GM21723 (cell line): ENCODE results near the gene SCARB1.
"Not testable (repeated sequence)": the region's sequence is repeated elsewhere in the genome, so short reads cannot be mapped to it uniquely, and the experiment has no call there.

Experiments used
- ATAC-seq: cut with Tn5 transposase; IDR thresholded peaks from one replicate; pipeline ENCODE4 v1.9.1; 2021; ENCODE audit warnings: mild to moderate bottlenecking, moderate library complexity; ENCODE audit not compliant: unreplicated experiment

SCARB1 gene, protein sequence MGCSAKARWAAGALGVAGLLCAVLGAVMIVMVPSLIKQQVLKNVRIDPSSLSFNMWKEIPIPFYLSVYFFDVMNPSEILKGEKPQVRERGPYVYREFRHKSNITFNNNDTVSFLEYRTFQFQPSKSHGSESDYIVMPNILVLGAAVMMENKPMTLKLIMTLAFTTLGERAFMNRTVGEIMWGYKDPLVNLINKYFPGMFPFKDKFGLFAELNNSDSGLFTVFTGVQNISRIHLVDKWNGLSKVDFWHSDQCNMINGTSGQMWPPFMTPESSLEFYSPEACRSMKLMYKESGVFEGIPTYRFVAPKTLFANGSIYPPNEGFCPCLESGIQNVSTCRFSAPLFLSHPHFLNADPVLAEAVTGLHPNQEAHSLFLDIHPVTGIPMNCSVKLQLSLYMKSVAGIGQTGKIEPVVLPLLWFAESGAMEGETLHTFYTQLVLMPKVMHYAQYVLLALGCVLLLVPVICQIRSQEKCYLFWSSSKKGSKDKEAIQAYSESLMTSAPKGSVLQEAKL

GRCh38 chr12:124863416-124864325 is at the start of gene SCARB1:
TSS of gene SCARB1 (minus strand) at chr12:124863864. CDS start at chr12:124863720, 144 bp downstream.
- ATAC-seq: peak; percentile 77

- ATAC-seq: not testable (repeated sequence)
These were observed 49.0 kb upstream of the SCARB1 start for GRCh38 chr12:124912529-124913287.

DNA sequence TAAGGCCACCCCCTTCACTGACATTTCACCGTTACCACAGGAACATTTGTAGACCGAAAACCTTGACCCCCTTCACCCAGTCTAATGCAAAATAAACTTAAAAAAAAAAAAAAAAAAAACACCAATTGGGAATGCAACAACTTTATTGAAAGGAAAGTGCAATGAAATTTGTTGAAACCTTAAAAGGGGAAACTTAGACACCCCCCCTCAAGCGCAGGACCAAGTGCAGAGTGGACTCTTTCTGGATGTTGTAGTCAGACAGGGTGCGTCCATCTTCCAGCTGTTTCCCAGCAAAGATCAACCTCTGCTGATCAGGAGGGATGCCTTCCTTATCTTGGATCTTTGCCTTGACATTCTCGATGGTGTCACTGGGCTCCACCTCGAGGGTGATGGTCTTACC is 47.9 kb upstream of the SCARB1 start:
- ATAC-seq: not testable (repeated sequence)

- no peak for ATAC-seq
These were observed 47.2 kb upstream of the SCARB1 start for GRCh38 chr12:124910561-124911478.

DNA sequence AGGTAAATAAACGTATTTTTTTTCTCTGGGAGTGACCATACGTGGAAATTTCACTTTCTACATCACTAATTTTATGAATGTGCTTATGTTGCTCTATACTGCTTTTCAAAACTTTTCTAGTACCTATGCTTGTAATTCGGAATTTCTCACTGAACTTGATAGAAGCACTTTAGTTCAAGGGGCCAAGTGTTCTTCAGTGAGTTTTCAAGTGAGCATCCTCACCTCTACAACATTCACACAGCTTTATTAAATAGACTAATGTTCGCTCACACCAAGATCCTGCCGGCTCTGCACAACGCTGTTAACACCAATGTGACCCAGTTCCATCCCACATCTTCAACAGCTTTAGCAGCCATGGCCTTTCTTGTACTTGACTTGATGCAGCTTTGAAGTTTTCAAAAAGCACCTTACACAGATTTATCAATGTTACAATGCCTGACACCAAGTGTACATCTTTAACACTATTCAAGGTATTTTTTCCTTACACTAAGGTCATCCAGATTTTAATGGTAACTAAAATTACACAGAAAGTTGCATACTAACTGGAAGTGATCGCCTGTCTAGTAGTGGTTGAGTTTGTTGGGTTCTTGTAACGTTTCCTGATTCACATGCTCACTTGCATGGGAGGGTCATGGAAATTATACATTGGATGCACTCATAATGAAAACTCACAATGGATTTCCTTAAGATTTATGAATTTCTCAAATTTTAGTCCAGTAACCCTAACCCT is 46.3 kb upstream of the SCARB1 start:
- ATAC-seq: no peak

DNA sequence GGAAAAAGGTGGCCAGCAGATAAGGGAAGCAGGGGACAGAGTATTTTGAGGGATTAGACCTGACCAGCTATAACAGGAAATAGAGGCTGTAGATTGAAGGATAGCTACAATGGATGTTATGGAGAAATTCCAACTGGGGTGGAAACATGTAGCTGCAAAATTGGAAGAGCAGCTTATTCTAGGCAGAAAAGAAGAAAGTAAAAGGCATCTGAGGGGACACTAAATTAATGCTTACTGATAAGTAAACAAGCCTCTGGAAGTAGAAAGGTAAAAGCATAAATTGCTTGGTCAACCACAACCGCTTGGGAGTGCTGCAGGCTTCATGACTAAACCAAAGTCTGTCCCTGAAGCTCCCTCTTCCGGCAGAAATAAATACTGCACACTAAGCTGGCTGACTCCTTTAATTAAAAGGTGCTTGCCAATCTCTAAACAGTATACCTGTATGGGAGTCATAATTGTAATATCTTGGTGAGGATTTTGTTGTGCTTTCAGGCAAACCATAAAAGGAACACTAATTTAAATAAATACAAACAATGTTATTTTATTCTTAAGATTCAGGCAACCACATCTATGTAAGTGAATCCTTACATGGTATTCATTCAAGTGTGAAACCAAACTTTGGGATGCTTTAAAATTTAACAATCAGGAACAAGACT is 43.1 kb upstream of the SCARB1 start:
- ATAC-seq: peak; percentile 61

DNA sequence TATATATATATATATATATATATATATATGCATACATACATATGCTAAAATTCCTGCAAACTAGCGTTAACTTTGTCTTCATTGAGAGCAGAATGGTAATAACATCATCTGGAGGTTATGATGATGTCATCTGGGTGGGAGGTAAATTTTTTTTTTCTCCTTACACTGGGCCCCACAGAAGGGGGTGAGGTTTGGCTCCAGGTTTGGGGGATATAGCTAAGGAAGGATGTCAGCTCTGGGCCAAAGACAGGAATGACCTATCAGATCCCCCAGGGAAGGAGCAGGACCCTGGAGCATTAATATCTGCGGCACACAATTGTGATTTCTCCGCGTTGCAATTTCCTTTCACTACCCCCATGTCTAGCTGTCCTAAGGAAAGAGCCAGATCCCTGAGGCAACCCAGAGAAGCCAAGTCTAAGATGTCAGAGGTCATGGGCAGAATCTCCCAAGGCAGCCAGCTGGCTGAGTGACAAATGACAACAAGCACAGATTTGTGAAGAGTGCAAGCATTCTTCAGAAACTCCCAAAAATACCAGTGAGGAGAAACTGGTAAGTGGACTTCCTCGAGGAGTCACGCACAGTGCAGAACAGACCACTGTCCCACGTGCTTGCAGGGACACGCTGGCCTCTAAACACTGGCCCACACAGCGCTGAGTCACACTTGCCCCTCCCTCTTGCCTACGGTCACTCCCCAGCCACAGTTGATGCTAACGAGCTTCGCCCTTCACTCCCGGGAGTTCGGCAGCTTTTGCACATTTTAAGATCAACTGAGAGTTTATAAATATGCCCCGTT is 40.8 kb upstream of the SCARB1 start:
- ATAC-seq: no peak

DNA sequence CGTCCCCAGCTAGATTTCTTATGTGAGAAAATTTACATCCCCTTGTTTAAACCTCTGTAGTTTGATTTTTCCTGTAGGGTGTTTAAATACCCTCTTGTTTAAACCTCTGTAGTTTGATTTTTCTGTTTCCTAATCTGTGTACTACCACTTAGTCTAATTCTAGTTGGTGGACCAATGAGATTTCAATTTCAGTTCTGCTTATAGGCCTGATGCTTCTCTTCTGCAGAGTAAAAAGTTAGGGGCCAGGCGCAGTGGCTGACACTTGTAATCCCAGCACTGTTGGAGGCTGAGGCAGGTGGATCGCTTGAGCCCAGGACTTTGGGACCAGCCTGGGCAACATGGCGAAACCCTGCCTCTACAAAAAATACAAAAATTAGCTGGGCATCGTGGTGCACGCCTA is 39.3 kb upstream of the SCARB1 start:
- peak; percentile 42 for ATAC-seq

DNA sequence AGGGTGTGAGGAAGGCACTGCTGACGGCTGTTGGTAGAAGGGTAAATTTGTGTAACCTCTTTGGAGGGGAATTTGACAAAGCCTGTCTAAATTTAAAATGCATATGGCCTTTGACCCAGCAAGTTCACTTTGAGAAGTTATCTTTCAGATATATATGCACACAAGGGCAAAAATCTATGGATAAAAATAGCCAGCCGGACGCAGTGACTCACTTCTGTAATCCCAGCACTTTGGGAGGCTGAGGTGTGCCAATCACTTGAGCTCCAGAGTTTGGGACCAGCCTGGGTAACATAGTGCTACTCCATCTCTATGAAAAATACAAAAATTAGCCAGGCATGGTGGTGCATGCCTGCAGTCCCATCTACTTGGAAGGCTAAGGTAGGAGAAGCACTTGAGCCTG is 37.3 kb upstream of the SCARB1 start:
- ATAC-seq: no peak

GRCh38 chr12:124900345-124900795 is 36.7 kb upstream of the SCARB1 start:
- ATAC-seq: not testable (repeated sequence)

DNA sequence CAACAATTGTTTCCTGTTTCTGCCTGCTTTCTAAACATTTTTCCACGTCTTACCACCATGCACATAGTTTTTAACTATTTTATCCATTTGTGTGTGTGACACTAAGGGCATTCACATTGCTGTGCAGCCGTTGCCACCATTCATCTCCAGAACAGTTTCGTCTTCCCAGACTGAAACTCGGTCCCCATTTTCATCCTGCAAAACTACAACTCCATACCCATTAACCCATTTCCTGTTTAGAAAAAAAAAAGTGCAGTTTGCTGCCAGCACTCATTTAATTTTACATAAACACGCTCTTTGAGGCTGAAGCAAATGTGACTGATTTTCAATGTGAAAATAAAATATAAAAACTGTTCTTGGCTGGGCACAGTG is 35.2 kb upstream of the SCARB1 start:
- ATAC-seq: no peak

GRCh38 chr12:124898200-124898922 is 34.7 kb upstream of the SCARB1 start:
- ATAC-seq: peak; percentile 37

- ATAC-seq: no peak
These were observed 32.8 kb upstream of the SCARB1 start for GRCh38 chr12:124896461-124896860.

GRCh38 chr12:124893792-124894516 is 30.3 kb upstream of the SCARB1 start:
- peak; percentile 58 for ATAC-seq

DNA sequence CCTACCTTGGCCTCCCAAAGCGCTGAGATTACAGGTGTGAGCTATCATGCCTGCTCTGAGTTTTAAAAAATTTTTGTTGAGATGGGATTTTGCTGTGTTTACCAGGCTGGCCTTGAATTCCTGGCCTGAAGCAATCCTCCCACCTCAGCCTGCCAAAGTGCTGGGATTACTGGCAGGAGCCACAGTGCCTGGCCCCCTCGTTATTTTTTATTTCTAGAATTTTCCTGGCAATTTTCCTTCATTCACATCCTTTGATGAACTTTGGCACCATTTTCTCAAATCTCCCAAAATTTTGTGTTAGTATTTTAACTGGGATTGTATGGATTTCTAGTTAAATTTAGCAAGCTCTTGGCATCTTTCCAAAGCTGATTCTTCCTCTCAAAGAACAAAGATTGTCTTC is 24.6 kb upstream of the SCARB1 start:
- no peak for ATAC-seq

DNA sequence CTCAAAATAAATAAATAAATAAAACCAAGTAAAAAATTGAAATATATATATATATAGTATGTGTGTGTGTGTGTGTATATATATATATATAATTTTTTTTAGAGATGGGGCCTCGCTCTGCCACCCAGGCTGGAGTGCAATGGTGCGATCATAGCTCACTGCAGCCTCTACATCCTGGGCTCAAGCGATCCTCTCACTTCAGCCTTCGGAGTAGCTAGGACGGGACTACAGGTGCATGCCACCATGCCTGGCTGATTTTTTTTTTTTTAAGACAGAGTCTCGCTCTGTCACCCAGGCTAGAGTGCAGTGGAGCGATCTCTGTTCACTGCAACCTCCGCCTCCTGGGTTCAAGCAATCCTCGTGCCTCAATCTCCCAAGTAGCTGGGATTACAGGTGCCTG is 24.1 kb upstream of the SCARB1 start:
- not testable (repeated sequence) for ATAC-seq
